H1 (cell line): ENCODE measurements around the gene CCDC81. TPM values are rescaled to one million over a fixed set of nuclear protein-coding genes. Genes with fewer than 3 reads are reported as not detected.
"Not testable (repeated sequence)": the region's sequence is repeated elsewhere in the genome, so short reads cannot be mapped to it uniquely, and the experiment has no call there.

Source experiments
- CTCF ChIA-PET: fragments of 300-600 bp; sonication (Branson Sonifier 250); formaldehyde crosslinking; loops from one replicate; lab custom pipeline; 2021; ENCODE audit not compliant: partially characterized antibody; lab: Charles Lee
- POLR2A ChIA-PET: fragments of 300-600 bp; sonication (Branson Sonifier 250); formaldehyde crosslinking; loops from one replicate; lab custom pipeline; 2021; ENCODE audit warnings: inconsistent platforms; ENCODE audit not compliant: partially characterized antibody; lab: Charles Lee
- DNase-seq, 2 experiments: peaks; one replicate each; pipeline versions ENCODE4 v3.0.0 to v3.0.0-alpha.2; 2010 to 2022; ENCODE audit warnings: low spot score in 2 of 2, low read depth in 1 of 2, mixed read lengths in 1 of 2
- FAIRE-seq: peaks from 2 replicates; lab custom pipeline; 2011; peaks lifted over from hg19 to GRCh38; lab: Jason Lieb, UNC
- H2AFZ ChIP-seq: 2 replicates; pipeline ENCODE4 v1.8.1; 2012; ENCODE audit warnings: low read length, inconsistent platforms
- H2AK5ac ChIP-seq: 2 replicates; pipeline ENCODE4 v1.6.1; 2013; ENCODE audit warnings: low read depth, low read length
- H2BK120ac ChIP-seq: replicated peaks from 2 replicates; pipeline ENCODE3; 2013; ENCODE audit warnings: low read depth, low read length, inconsistent platforms
- H2BK12ac ChIP-seq: 2 replicates; pipeline ENCODE4 v1.6.1; 2013; ENCODE audit warnings: low read depth, low read length
- H2BK15ac ChIP-seq: 2 replicates; pipeline ENCODE4 v1.6.1; 2013; ENCODE audit warnings: low read length
- H2BK20ac ChIP-seq: 2 replicates; pipeline ENCODE4 v1.6.1; 2013; ENCODE audit warnings: low read length
- H2BK5ac ChIP-seq: 2 replicates; pipeline ENCODE4 v1.6.1; 2013; ENCODE audit warnings: low read depth, low read length
- H3K14ac ChIP-seq: 2 replicates; pipeline ENCODE4 v1.6.1; 2013; ENCODE audit warnings: inconsistent platforms; ENCODE audit not compliant: insufficient read length
- H3K18ac ChIP-seq: 2 replicates; pipeline ENCODE4 v1.6.1; 2013; ENCODE audit warnings: low read length; ENCODE audit errors: extremely low read depth
- H3K23ac ChIP-seq: 2 replicates; pipeline ENCODE4 v1.6.1; 2013; ENCODE audit warnings: inconsistent platforms; ENCODE audit not compliant: insufficient read length
- H3K23me2 ChIP-seq: 2 replicates; pipeline ENCODE4 v1.6.1; 2013; ENCODE audit warnings: low read depth, low read length
- H3K27ac ChIP-seq: 2 replicates; pipeline ENCODE4 v1.6.1; 2011; ENCODE audit warnings: low read depth, low read length, inconsistent platforms
- H3K27me3 ChIP-seq, 4 experiments: replicated peaks in 1 of 4; 1 replicate in 1 of 4; 2 replicates in 3 of 4; pipeline versions ENCODE4 v1.6.1 to v1.8.1; 2011 to 2013; ENCODE audit warnings: low read length in 3 of 4, mild to moderate bottlenecking in 3 of 4, inconsistent platforms in 2 of 4, mixed read lengths in 2 of 4, moderate library complexity in 1 of 4; ENCODE audit not compliant: control insufficient read depth in 3 of 4, insufficient read depth in 3 of 4; ENCODE audit errors: extremely low read depth in 1 of 4
- H3K36me3 ChIP-seq, 4 experiments: 2 replicates each; pipeline versions ENCODE4 v1.6.1 to v1.8.1; 2011 to 2013; ENCODE audit warnings: mild to moderate bottlenecking in 4 of 4, low read length in 3 of 4, moderate library complexity in 2 of 4, control low read depth in 1 of 4, inconsistent platforms in 1 of 4; ENCODE audit not compliant: insufficient read depth in 4 of 4, control insufficient read depth in 2 of 4
- H3K4ac ChIP-seq: replicated peaks from 2 replicates; pipeline ENCODE3; 2013; ENCODE audit warnings: low read length, low read depth, mixed read lengths, inconsistent platforms; ENCODE audit not compliant: insufficient read length
- H3K4me1 ChIP-seq, 4 experiments: replicated peaks in 1 of 4; 1 replicate in 1 of 4; 2 replicates in 3 of 4; pipeline versions ENCODE4 v1.6.1 to v1.8.1; 2011 to 2013; ENCODE audit warnings: low read length in 3 of 4, inconsistent platforms in 2 of 4, mixed read lengths in 1 of 4; ENCODE audit not compliant: insufficient read depth in 4 of 4, control insufficient read depth in 3 of 4
- H3K4me2 ChIP-seq, 2 experiments: 2 replicates each; pipeline versions ENCODE4 v1.6.1 to v1.8.1; 2011 to 2013; ENCODE audit warnings: low read depth in 2 of 2, low read length in 2 of 2, control low read depth in 1 of 2, inconsistent platforms in 1 of 2, mild to moderate bottlenecking in 1 of 2; ENCODE audit not compliant: insufficient read depth in 1 of 2
- H3K4me3 ChIP-seq, 4 experiments: fragments of 200-600, 300-600 bp in 1 of 4; sonication (generic), shearing (Covaris generic), sonication (Bioruptor Twin) in 1 of 4; 2 replicates each; pipeline versions ENCODE4 v1.5.1 to v1.8.1; 2011 to 2016; ENCODE audit warnings: low read length in 4 of 4, low read depth in 3 of 4, control low read depth in 2 of 4, inconsistent platforms in 2 of 4, mild to moderate bottlenecking in 2 of 4, mixed read lengths in 1 of 4, moderate library complexity in 1 of 4; ENCODE audit not compliant: insufficient read depth in 2 of 4; ENCODE audit errors: extremely low read depth in 1 of 4
- H3K56ac ChIP-seq: replicated peaks from 2 replicates; pipeline ENCODE3; 2013; ENCODE audit warnings: low read depth, mild to moderate bottlenecking, mixed read lengths, low read length, inconsistent platforms; ENCODE audit not compliant: insufficient read length
- H3K79me1 ChIP-seq: 2 replicates; pipeline ENCODE4 v1.6.1; 2013; ENCODE audit warnings: low read depth, low read length, control low read depth
- H3K79me2 ChIP-seq, 2 experiments: 2 replicates each; pipeline versions ENCODE4 v1.6.1 to v1.8.1; 2012 to 2013; ENCODE audit warnings: low read length in 2 of 2, mild to moderate bottlenecking in 2 of 2, inconsistent platforms in 1 of 2; ENCODE audit not compliant: insufficient read depth in 2 of 2, control insufficient read depth in 1 of 2
- H3K9ac ChIP-seq, 4 experiments: replicated peaks in 1 of 4; 1 replicate in 1 of 4; 2 replicates in 3 of 4; pipeline versions ENCODE4 v1.6.1 to v1.8.1; 2011 to 2013; ENCODE audit warnings: low read depth in 3 of 4, low read length in 3 of 4, control low read depth in 2 of 4, mild to moderate bottlenecking in 2 of 4, moderate library complexity in 2 of 4, inconsistent platforms in 1 of 4; ENCODE audit errors: extremely low read depth in 1 of 4
- H3K9me3 ChIP-seq, 2 experiments: 2 replicates each; pipeline versions ENCODE4 v1.6.1 to v1.8.1; 2012 to 2013; ENCODE audit warnings: mild to moderate bottlenecking in 2 of 2, moderate library complexity in 2 of 2, control low read depth in 1 of 2, inconsistent platforms in 1 of 2, low read depth in 1 of 2, low read length in 1 of 2, mixed read lengths in 1 of 2; ENCODE audit not compliant: insufficient read depth in 2 of 2
- H4K20me1 ChIP-seq, 2 experiments: replicated peaks in 1 of 2; 2 replicates each; pipeline versions ENCODE3 to v1.8.1; 2011 to 2013; ENCODE audit warnings: inconsistent platforms in 2 of 2, low read length in 2 of 2, mild to moderate bottlenecking in 1 of 2; ENCODE audit not compliant: insufficient read depth in 2 of 2, control insufficient read depth in 1 of 2
- H4K5ac ChIP-seq: 2 replicates; pipeline ENCODE4 v1.6.1; 2013; ENCODE audit warnings: low read length, low read depth, mixed read lengths, inconsistent platforms; ENCODE audit not compliant: insufficient read length
- H4K8ac ChIP-seq: 2 replicates; pipeline ENCODE4 v1.8.0; 2013; ENCODE audit warnings: mild to moderate bottlenecking, moderate library complexity, low read length, inconsistent platforms; ENCODE audit not compliant: insufficient read depth; ENCODE audit errors: extremely low read depth
- H4K91ac ChIP-seq: replicated peaks from 2 replicates; pipeline ENCODE3; 2013; ENCODE audit warnings: low read length, mixed read lengths, inconsistent platforms; ENCODE audit not compliant: insufficient read length
- WGBS, 2 experiments: shearing (Covaris generic) in 1 of 2; methylation state at CpG; one replicate each; pipeline versions ENCODE4 v1.1.6 to v1.1.7; 2013 to 2015; ENCODE audit warnings: low lambda C conversion rate in 2 of 2, mixed read lengths in 2 of 2, inconsistent platforms in 1 of 2, low coverage in 1 of 2, missing lambda C conversion rate in 1 of 2; ENCODE audit not compliant: insufficient replicate concordance in 2 of 2, insufficient coverage in 1 of 2, insufficient read length in 1 of 2; ENCODE audit errors: extremely low coverage in 1 of 2, missing lambda C conversion rate in 1 of 2; 5-methylcytosine and 5-hydroxymethylcytosine counted together
- polyA plus RNA-seq, 7 experiments: library from polyadenylated mRNA; depleted of rRNA in 3 of 7; stranded (reverse) in 5 of 7; unstranded in 2 of 7; fragments of >200 nt in 5 of 7; fragments of 200-250 nt in 2 of 7; gene quantifications; 1 replicate in 5 of 7; 2 replicates in 1 of 7; 4 replicates in 1 of 7; pipeline versions ENCODE4 v1.2.1 to v1.2.3, GENCODE V29; 2011 to 2013; ENCODE audit warnings: missing spikeins in 2 of 7, mixed read lengths in 2 of 7
- total RNA-seq: library from RNA; stranded (reverse); fragmentation: NEBNext Ultra II Directional; extraction: Animal tissue kit (Norgen Biotek cat#: 25700); gene quantifications from 2 replicates; pipeline ENCODE4 v1.2.1, GENCODE V29; 2021

Gene CCDC81
- total and polyA plus RNA-seq, 2 of the 8 experiments (the other 6 are each of a cell fraction or from before 2014, with no cell fraction given) = 0.30 to 0.58 TPM

DNA sequence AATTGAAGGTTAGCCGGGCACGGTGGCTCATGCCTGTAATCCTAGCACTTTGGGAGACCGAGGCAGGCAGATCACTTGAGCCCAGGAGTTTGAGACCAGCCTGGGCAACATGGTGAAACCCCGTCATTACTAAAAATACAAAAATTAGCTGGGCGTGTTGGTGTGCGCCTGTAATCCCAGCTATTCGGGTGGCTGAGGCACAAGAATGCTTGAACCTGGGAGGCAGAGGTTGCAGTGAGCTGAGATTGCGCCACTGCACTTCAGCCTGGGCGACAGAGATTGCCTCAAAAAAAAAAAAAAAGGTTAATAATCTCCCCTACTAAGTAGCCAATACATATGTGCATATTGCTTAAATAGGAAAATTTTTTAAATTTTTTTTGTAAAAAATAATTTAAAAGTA is 42.3 kb downstream of the CCDC81 start:
- H2BK15ac ChIP-seq, H2AFZ ChIP-seq, H2BK5ac ChIP-seq, H4K91ac ChIP-seq, H3K36me3 ChIP-seq, H3K27me3 ChIP-seq, H3K9ac ChIP-seq, H4K5ac ChIP-seq, H3K4me1 ChIP-seq, H3K14ac ChIP-seq, H4K20me1 ChIP-seq, H3K4me2 ChIP-seq, H3K9me3 ChIP-seq, H2BK12ac ChIP-seq, H3K56ac ChIP-seq, H3K4me3 ChIP-seq, H3K18ac ChIP-seq, H3K27ac ChIP-seq, H3K79me1 ChIP-seq, H3K79me2 ChIP-seq, FAIRE-seq, POLR2A ChIA-PET, H2AK5ac ChIP-seq, H3K4ac ChIP-seq, DNase-seq, H2BK20ac ChIP-seq, H2BK120ac ChIP-seq, H3K23me2 ChIP-seq, H3K23ac ChIP-seq, H4K8ac ChIP-seq: not testable (repeated sequence)
- 91% methylated on average over 9 of the region's 9 CpGs; no CpG with 5 or more reads in 1 of the 2 experiments for WGBS, 2 experiments
- CTCF ChIA-PET = interaction anchor here (0.6 to 1.3 kb wide), 5 partner anchors 9 to 223 kb away, joined by 3 to 6 read pairs (median 3); no protein-coding TSS in a partner anchor
